ENCODE results near the gene FAM229A.

FAM229A gene

DNA sequence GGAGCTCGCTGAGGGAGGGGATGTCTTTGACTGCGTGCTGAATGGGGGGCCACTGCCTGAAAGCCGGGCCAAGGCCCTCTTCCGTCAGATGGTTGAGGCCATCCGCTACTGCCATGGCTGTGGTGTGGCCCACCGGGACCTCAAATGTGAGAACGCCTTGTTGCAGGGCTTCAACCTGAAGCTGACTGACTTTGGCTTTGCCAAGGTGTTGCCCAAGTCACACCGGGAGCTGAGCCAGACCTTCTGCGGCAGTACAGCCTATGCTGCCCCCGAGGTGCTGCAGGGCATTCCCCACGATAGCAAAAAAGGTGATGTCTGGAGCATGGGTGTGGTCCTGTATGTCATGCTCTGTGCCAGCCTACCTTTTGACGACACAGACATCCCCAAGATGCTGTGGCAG is 1.4 kb upstream of the FAM229A start:
- no peaks in the 10 kb centered on the region for H3K9me3 ChIP-seq
- no peaks in the 10 kb centered on the region for H3K27me3 ChIP-seq
- no peak overlapping the region for H3K27ac ChIP-seq
- TF ChIP-seq, protein P1, sequence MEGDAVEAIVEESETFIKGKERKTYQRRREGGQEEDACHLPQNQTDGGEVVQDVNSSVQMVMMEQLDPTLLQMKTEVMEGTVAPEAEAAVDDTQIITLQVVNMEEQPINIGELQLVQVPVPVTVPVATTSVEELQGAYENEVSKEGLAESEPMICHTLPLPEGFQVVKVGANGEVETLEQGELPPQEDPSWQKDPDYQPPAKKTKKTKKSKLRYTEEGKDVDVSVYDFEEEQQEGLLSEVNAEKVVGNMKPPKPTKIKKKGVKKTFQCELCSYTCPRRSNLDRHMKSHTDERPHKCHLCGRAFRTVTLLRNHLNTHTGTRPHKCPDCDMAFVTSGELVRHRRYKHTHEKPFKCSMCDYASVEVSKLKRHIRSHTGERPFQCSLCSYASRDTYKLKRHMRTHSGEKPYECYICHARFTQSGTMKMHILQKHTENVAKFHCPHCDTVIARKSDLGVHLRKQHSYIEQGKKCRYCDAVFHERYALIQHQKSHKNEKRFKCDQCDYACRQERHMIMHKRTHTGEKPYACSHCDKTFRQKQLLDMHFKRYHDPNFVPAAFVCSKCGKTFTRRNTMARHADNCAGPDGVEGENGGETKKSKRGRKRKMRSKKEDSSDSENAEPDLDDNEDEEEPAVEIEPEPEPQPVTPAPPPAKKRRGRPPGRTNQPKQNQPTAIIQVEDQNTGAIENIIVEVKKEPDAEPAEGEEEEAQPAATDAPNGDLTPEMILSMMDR (IDR thresholded peaks at IDR 0.05), result no peak
- DNase-seq, result no peak
- intact Hi-C loops (cut with DNase I; ENCODE audit: low total_unique reads), result no loop called here
- peaks cover 28 to 56% (median 44%) of the 10 kb centered on the region in 3 donors for H3K36me3 ChIP-seq
- H3K4me1 ChIP-seq, result peaks cover 0 to 20% (median 14%) of the 10 kb centered on the region in 4 donors
- no peak overlapping the region for H3K4me3 ChIP-seq

DNA sequence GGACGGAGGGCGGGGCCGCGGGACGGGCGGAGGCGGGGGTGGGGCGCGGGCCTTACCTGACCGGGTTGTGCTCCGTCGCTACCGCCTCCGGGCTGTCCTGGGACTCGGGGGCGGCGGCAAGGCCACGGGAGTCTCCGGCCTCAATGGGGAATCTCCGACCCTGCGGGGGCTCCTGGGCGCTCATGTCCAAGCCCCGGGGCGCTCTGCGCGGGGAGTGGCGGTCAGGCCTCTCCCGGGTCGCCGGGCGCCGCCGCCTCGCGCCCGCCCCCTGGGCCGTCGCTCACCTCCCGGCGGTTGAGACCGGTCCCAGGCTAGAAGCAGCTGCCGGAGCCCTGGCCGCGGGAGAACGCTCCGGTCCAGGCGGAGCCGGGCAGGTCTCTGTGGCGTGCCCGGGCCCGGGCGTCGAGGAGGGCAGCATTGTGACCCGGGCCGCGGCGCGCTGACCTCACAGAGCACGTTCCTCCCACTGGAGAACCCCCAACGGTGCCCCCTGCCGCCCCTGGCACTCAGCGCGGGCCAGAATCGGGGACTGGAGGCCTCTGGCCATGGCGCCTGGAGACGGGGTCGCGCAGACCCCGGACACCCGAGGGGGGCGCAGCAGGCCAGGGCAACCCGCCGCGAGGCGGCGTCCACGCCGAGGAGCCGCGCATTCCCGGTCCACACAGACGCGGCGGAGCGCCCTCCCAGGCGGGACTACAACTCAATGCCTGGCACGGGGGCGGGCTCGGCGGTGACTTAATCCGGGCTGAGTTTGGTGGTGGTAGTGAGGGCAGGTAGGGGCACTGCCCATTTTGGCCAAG is 411 bp downstream of the FAM229A start:
- Histone ChIP-seq H3K27ac (peak overlapping the region; percentile 44 to 56), H3K4me1 (peaks cover 0 to 20% (median 14%) of the 10 kb centered on the region in 4 donors), H3K36me3 (peaks cover 14 to 38% (median 25%) of the 10 kb centered on the region in 3 donors), H3K9me3 (no peaks in the 10 kb centered on the region), H3K4me3 (peak overlapping the region; percentile 36 to 54), H3K27me3 (no peaks in the 10 kb centered on the region)
- intact Hi-C loops (cut with DNase I; ENCODE audit: low total_unique reads), result no loop called here
- DNase-seq, result peak; percentile 59 to 73
- TF ChIP-seq, protein P1 (IDR thresholded peaks at IDR 0.05), result no peak

DNA sequence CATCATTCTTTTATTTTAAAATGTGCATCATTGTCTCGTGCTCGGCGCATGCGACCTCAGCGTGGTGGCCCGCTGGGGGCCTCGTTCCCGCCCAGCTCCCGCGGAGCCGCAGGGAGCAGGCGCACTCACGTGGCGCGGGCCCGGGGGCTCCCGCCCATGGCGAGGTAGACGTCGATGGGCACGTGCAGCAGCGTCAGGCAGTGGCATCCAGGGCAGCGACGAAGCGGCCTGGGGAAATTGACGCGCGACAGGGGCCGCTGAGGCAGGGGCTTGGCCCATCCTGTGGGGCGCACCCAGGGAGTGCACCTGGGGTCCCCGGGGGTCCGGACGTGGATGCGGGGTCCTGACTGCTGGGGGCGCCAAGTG is 994 bp downstream of the FAM229A start:
- peaks cover 8 to 32% (median 19%) of the 10 kb centered on the region in 3 donors for H3K36me3 ChIP-seq
- H3K27ac ChIP-seq, result peak overlapping the region; percentile 44 to 56
- intact Hi-C loops (cut with DNase I; ENCODE audit: low total_unique reads), result no loop called here
- no peaks in the 10 kb centered on the region for H3K27me3 ChIP-seq
- DNase-seq, result no peak
- no peaks in the 10 kb centered on the region for H3K9me3 ChIP-seq
- TF ChIP-seq, protein P1 (IDR thresholded peaks at IDR 0.05), result no peak
- peaks cover 0 to 20% (median 14%) of the 10 kb centered on the region in 4 donors for H3K4me1 ChIP-seq
- peak overlapping the region; percentile 36 to 54 for H3K4me3 ChIP-seq

- Histone ChIP-seq H3K27me3 (no peaks in the 10 kb centered on the region), H3K4me1 (peaks cover 0 to 20% (median 20%) of the 10 kb centered on the region in 4 donors), H3K4me3 (no peak overlapping the region), H3K36me3 (peaks cover 1 to 6% (median 3%) of the 10 kb centered on the region in 3 donors), H3K27ac (no peak overlapping the region), H3K9me3 (no peaks in the 10 kb centered on the region)
- intact Hi-C loops (cut with DNase I; ENCODE audit: low total_unique reads), result no loop called here
- no peak for DNase-seq
- TF ChIP-seq, protein P1 (IDR thresholded peaks at IDR 0.05), result no peak
Observed at GRCh38 chr1:32358435-32358834, 3.9 kb downstream of the FAM229A start.

GRCh38 chr1:32357614-32358013 is 4.7 kb downstream of the FAM229A start:
- Histone ChIP-seq H3K9me3 (no peaks in the 10 kb centered on the region), H3K27ac (no peak overlapping the region), H3K4me1 (peaks cover 0 to 28% (median 25%) of the 10 kb centered on the region in 4 donors), H3K27me3 (no peaks in the 10 kb centered on the region), H3K4me3 (no peak overlapping the region), H3K36me3 (no peaks in the 10 kb centered on the region)
- DNase-seq, result no peak
- TF ChIP-seq, protein P1 (IDR thresholded peaks at IDR 0.05), result no peak
- intact Hi-C loops (cut with DNase I; ENCODE audit: low total_unique reads), result no loop called here
